NCI-H69 (cell line): ENCODE measurements around the gene CD79A.

Experiments used
- DNase-seq: peaks from one replicate; lab custom pipeline; 2025; lab: John Stamatoyannopoulos, UW

Gene CD79A

GRCh38 chr19:41876847-41877832, at the start of gene CD79A:
CD79A (plus strand) TSS chr19:41877279; CDS start chr19:41877305, 26 bp downstream.
- DNase-seq = no peak

GRCh38 chr19:41837981-41838708, 38.9 kb upstream of the CD79A start:
- DNase-seq = no peak

GRCh38 chr19:41839211-41839610, 37.9 kb upstream of the CD79A start:
- no peak for DNase-seq

- DNase-seq = no peak
These were observed 33.7 kb upstream of the CD79A start for GRCh38 chr19:41843371-41843770.

GRCh38 chr19:41844601-41845000, 32.5 kb upstream of the CD79A start, which contains the start of gene LYPD4:
LYPD4 (minus strand) TSS chr19:41844683; CDS start chr19:41839285, 5,398 bp downstream.
- no peak for DNase-seq

GRCh38 chr19:41845001-41845050, 32.3 kb upstream of the CD79A start, which contains the start of gene DMRTC2:
DMRTC2 (plus strand) TSS chr19:41845042; CDS start chr19:41847429, 2,387 bp downstream.
- no peak for DNase-seq

- no peak for DNase-seq
These were observed 32.0 kb upstream of the CD79A start for GRCh38 chr19:41845051-41845590.

GRCh38 chr19:41847351-41848105, 29.6 kb upstream of the CD79A start:
- DNase-seq = no peak

GRCh38 chr19:41848666-41849065, 28.4 kb upstream of the CD79A start:
- DNase-seq = no peak

GRCh38 chr19:41849067-41849466, 28.0 kb upstream of the CD79A start:
- DNase-seq = no peak

GRCh38 chr19:41850381-41850780, 26.7 kb upstream of the CD79A start:
- DNase-seq = no peak

- DNase-seq = no peak
These were observed 25.6 kb upstream of the CD79A start for GRCh38 chr19:41851456-41851855.

GRCh38 chr19:41853344-41853743, 23.7 kb upstream of the CD79A start:
- no peak for DNase-seq

- no peak for DNase-seq
These were observed 23.3 kb upstream of the CD79A start for GRCh38 chr19:41853768-41854167.

- no peak for DNase-seq
These were observed 17.9 kb upstream of the CD79A start for GRCh38 chr19:41859213-41859617.

- peak; percentile 99 for DNase-seq
These were observed 17.3 kb upstream of the CD79A start, which contains the start of gene RPS19 for GRCh38 chr19:41859618-41860418. RPS19 (plus strand) TSS chr19:41860255; CDS start chr19:41860775, 520 bp downstream.

GRCh38 chr19:41860419-41861115, 16.5 kb upstream of the CD79A start:
- no peak for DNase-seq

GRCh38 chr19:41861116-41861768, 15.8 kb upstream of the CD79A start:
- no peak for DNase-seq

GRCh38 chr19:41861846-41862245, 15.2 kb upstream of the CD79A start:
- DNase-seq = no peak

GRCh38 chr19:41862445-41862986, 14.6 kb upstream of the CD79A start:
- DNase-seq = no peak
